Body of pancreas (tissue), 4 donors: ENCODE results near the gene CIBAR2.

Source experiments
- POLR2A ChIP-seq, 3 donors: fragments of 450-650 bp; IDR thresholded peaks; one replicate each; pipeline ENCODE4 v1.6.1; 2016; ENCODE audit warnings: antibody characterized with exemption in 3 of 3, mild to moderate bottlenecking in 2 of 3
- TF ChIP-seq, protein P1 (sequence below), 7 experiments: fragments of 450-650 bp in 4 of 7; fragments of 200-600 bp in 3 of 7; sonication (generic) in 3 of 7; IDR thresholded peaks; one replicate each; pipeline ENCODE4 v1.5.1; 2016 to 2019; ENCODE audit warnings: antibody characterized with exemption in 7 of 7

DNA sequence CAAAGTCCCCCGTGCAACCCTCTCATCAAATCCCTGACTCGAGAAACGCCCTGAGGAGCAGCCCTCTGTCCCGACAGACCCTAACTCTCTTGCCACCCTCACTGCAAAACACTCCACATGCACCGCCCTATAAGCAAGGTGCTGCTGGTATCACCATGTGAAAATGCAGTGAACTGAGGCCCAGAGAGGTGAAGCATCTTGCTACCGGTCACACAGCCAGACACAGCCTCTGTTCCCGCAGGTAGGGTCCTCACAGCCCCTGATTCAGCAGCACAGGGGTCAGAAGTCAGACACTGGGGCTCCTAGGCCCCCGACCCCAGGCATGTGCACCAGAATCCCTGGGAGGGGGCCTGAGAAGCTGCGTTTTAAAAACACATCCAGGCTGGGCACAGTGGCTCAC is 1.1 kb downstream of the CIBAR2 start:
- TF ChIP-seq, protein P1, sequence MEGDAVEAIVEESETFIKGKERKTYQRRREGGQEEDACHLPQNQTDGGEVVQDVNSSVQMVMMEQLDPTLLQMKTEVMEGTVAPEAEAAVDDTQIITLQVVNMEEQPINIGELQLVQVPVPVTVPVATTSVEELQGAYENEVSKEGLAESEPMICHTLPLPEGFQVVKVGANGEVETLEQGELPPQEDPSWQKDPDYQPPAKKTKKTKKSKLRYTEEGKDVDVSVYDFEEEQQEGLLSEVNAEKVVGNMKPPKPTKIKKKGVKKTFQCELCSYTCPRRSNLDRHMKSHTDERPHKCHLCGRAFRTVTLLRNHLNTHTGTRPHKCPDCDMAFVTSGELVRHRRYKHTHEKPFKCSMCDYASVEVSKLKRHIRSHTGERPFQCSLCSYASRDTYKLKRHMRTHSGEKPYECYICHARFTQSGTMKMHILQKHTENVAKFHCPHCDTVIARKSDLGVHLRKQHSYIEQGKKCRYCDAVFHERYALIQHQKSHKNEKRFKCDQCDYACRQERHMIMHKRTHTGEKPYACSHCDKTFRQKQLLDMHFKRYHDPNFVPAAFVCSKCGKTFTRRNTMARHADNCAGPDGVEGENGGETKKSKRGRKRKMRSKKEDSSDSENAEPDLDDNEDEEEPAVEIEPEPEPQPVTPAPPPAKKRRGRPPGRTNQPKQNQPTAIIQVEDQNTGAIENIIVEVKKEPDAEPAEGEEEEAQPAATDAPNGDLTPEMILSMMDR (IDR thresholded peaks at IDR 0.05) = no peak
- TF ChIP-seq POLR2A (IDR thresholded peaks at IDR 0.05) = no peak
